ENCODE results near the gene FHL5. TPM values are rescaled to one million over a fixed set of nuclear protein-coding genes. Genes with fewer than 3 reads are reported as not detected.

The FHL5 gene
- total RNA-seq, 1 experiment from 2014 or later: not detected

- BruUV-seq (replicated peaks): no TSS peak
- H3K9me2 ChIP-seq (ENCODE audit: insufficient read depth): no peaks in the 10 kb centered on the region
- ChIA-PET POLR2A (ENCODE audit: unreplicated experiment) (no interaction called here), CTCF (no interaction called here)
- TF ChIP-seq EZH2 (IDR thresholded peaks at IDR 0.05; ENCODE audit: low read depth) (no peak), CTCF (conservative IDR thresholded peaks at IDR 0.05) (no peak)
- no peak overlapping the region for H3K4me2 ChIP-seq
- H3K27ac ChIP-seq: no peak overlapping the region
- H3K9me3 ChIP-seq (ENCODE audit: insufficient read depth, low read depth): no peaks in the 10 kb centered on the region
- H3K4me1 ChIP-seq (replicated peaks; ENCODE audit: insufficient read depth): no peaks in the 10 kb centered on the region
- intact Hi-C loops (cut with micrococcal nuclease; ENCODE audit: unreplicated experiment): no loop called here
- DNase-seq: no peak
- H3K36me3 ChIP-seq (ENCODE audit: low read depth): no peaks in the 10 kb centered on the region
- H4K20me1 ChIP-seq (ENCODE audit: insufficient read depth): no peaks in the 10 kb centered on the region
- no peaks in the 10 kb centered on the region for H3F3A ChIP-seq (ENCODE audit: insufficient read depth, low read depth)
- H3K4me3 ChIP-seq: no peak overlapping the region
- no peaks in the 10 kb centered on the region for H3K79me2 ChIP-seq (ENCODE audit: low read depth)
- H3K27me3 ChIP-seq (ENCODE audit: insufficient read depth, low read depth): no peaks in the 10 kb centered on the region
- no peak overlapping the region for H2AFZ ChIP-seq
These were observed 87.0 kb downstream of the FHL5 start for GRCh38 chr6:96649926-96650325.

GRCh38 chr6:96651816-96652215 lies 88.9 kb downstream of the FHL5 start:
- Histone ChIP-seq H3K9me3 (ENCODE audit: insufficient read depth, low read depth) (no peaks in the 10 kb centered on the region), H3K4me2 (no peak overlapping the region), H3K27me3 (ENCODE audit: insufficient read depth, low read depth) (no peaks in the 10 kb centered on the region), H4K20me1 (ENCODE audit: insufficient read depth) (no peaks in the 10 kb centered on the region), H3K79me2 (ENCODE audit: low read depth) (no peaks in the 10 kb centered on the region), H3K36me3 (ENCODE audit: low read depth) (no peaks in the 10 kb centered on the region), H2AFZ (no peak overlapping the region), H3K4me1 (replicated peaks; ENCODE audit: insufficient read depth) (no peaks in the 10 kb centered on the region), H3F3A (ENCODE audit: insufficient read depth, low read depth) (no peaks in the 10 kb centered on the region), H3K4me3 (no peak overlapping the region), H3K27ac (no peak overlapping the region), H3K9me2 (ENCODE audit: insufficient read depth) (no peaks in the 10 kb centered on the region)
- intact Hi-C loops (cut with micrococcal nuclease; ENCODE audit: unreplicated experiment): no loop called here
- ChIA-PET CTCF (no interaction called here), POLR2A (ENCODE audit: unreplicated experiment) (interaction anchor here (0.6 kb wide), 1 partner anchor 29 kb away, joined by 3 read pairs; no protein-coding TSS in a partner anchor)
- no peak for DNase-seq
- TF ChIP-seq CTCF (conservative IDR thresholded peaks at IDR 0.05) (no peak), EZH2 (IDR thresholded peaks at IDR 0.05; ENCODE audit: low read depth) (no peak)
- BruUV-seq (replicated peaks): no TSS peak

- DNase-seq: no peak
- intact Hi-C loops (cut with micrococcal nuclease; ENCODE audit: unreplicated experiment): no loop called here
- CTCF ChIA-PET: no interaction called here
- POLR2A ChIA-PET (ENCODE audit: unreplicated experiment): no interaction called here
- Histone ChIP-seq H4K20me1 (ENCODE audit: insufficient read depth) (no peaks in the 10 kb centered on the region), H3K79me2 (ENCODE audit: low read depth) (no peaks in the 10 kb centered on the region), H2AFZ (no peak overlapping the region), H3K27ac (no peak overlapping the region), H3K9me3 (ENCODE audit: insufficient read depth, low read depth) (no peaks in the 10 kb centered on the region), H3K9me2 (ENCODE audit: insufficient read depth) (no peaks in the 10 kb centered on the region), H3K4me3 (no peak overlapping the region), H3K27me3 (ENCODE audit: insufficient read depth, low read depth) (no peaks in the 10 kb centered on the region), H3K4me1 (replicated peaks; ENCODE audit: insufficient read depth) (no peaks in the 10 kb centered on the region), H3K4me2 (no peak overlapping the region), H3F3A (ENCODE audit: insufficient read depth, low read depth) (no peaks in the 10 kb centered on the region), H3K36me3 (ENCODE audit: low read depth) (no peaks in the 10 kb centered on the region)
- no peak for TF ChIP-seq EZH2 (IDR thresholded peaks at IDR 0.05; ENCODE audit: low read depth)
- TF ChIP-seq CTCF (conservative IDR thresholded peaks at IDR 0.05): no peak
- BruUV-seq (replicated peaks): no TSS peak
These were observed 89.6 kb downstream of the FHL5 start for GRCh38 chr6:96652552-96652951.

Measured in PC-9 (cell line).